NCI-H748 (cell line): ENCODE results near the gene C22orf15.

Experiments used
- DNase-seq: peaks from one replicate; lab custom pipeline; 2025; ENCODE audit not compliant: unreplicated experiment; lab: John Stamatoyannopoulos, UW

The C22orf15 gene

DNA sequence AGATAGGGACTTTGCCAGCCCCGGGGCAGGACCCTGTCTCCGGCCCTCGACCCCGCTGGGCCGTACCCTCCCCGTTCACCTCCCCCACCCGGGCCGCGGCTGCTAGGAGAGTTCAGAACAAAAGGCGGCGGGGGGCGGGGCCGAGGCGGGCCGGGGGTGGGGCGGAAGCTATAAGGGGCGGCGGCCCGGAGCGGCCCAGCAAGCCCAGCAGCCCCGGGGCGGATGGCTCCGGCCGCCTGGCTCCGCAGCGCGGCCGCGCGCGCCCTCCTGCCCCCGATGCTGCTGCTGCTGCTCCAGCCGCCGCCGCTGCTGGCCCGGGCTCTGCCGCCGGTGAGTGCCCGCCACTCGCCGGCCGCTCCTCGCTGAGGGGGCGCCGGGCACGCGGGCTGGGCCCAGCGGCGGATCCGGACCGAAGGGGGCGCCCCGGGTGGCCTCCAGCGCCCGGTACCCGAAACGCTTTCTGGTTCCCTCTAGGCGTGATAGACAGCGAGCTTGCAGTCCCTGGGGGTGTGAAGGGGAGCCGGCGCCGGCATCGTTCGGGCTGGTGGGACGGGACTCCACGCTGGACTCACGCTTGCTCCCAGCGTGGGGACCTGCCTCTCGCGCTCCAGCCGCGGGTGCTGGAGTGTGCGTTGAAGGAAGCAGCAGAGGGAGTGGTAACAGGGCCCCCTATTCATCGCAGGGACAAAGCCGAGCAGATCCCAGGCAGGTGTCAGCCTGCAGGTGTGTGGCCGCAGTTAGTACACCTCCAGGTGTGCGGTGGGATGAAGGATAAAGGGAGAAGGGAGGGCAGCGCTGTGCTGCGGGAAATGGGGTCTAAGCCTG lies 10.1 kb downstream of the C22orf15 start, which contains the start of gene MMP11:
MMP11 (plus strand) TSS at position 201 of the 825 bp plus-strand sequence; CDS start at position 223, 22 bp downstream.
- DNase-seq: peak; percentile 84

DNA sequence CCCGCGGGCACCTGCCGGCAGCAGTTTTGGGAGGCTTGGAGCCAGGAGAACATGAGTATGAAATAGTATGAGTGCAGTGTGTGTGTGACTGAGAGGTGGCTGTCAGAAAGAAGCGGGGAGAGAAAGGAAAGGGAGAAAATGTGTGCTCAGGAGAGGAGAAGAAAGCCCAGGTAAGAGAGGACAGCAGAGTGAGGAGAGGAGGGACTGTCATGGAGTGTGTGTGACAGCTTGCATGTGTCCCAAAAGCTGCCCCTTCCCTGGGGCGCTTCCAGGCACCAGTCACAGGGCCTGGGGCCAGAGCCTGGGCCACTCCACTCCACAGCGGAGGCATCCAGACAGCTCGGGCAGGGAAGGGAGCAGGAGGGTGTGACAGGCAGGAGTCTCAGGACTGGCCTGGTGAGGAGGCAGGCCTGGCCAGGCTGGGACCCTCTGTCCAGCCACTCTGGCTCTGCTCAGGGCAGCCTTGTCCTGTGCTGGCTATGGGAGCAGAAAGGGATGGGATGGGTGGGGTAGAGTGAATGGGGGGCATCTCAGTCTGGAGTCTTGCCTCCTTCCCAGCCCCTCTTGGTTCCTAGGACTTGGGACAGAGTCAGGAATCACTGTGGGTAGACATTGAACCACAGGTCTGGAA lies 10.8 kb downstream of the C22orf15 start:
- DNase-seq: no peak

DNA sequence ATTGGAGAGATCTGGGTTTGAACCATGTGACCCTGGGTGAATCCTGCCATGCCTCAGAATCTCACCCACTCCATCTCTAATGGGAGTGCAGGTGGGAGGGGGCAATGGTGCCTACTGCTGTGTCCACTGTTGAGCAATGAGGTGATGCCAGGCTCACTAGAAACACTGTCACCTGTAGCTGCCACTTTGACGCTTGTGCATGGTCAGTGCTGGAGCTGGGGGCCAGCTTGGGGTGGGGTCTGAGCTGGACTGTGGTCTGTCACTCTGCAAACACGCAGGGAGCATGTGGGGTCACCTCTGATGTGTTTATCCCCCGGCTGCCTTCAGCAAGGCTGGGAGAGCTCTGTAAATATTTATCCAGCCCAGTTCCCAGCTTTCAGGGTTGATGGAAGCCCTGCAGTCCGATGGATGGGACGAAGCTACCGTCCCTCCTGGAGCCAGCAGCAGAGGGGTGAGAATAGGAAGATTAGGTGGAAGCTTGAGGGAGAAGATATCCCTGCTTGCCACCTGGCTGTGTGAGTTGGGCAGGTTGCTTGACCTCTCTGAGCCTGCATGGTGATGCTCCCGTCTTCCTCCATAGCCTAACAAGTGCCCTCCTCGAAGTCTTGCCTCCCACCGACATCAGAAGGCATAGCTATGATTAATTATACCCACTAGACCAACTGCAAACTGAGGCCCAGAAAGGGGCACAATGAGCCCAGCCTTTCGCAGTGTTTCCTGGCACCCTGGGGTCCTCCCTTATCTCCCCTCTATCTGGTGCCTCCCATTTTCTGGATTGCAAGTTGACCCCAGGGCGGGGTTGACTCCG lies 11.5 kb downstream of the C22orf15 start:
- no peak for DNase-seq

DNA sequence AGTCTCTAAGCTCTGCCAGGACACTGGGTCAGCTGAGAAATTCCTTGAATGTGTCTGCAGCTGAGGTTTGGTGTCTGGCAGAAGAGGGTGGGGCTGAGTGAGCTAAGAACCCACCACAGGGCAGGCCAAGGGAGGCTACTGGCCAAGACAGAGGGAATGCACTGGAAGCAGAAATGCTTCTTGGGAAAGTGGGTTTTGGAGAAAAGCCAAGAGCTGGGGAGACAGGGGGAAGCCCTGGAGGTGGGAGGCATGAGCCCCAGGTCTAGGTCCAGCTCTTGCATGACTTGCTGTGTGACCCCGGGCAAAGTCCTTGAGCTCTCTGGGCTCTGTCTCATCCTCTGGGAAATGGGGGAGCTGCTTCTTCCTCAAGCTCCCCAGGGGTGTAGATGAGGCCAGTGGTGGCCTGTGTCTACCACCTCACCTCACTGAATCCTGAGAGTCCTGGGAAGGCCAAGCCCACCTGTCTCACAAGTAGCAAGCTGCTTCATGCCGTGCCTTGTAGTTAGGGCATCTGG lies 12.2 kb downstream of the C22orf15 start:
- no peak for DNase-seq

DNA sequence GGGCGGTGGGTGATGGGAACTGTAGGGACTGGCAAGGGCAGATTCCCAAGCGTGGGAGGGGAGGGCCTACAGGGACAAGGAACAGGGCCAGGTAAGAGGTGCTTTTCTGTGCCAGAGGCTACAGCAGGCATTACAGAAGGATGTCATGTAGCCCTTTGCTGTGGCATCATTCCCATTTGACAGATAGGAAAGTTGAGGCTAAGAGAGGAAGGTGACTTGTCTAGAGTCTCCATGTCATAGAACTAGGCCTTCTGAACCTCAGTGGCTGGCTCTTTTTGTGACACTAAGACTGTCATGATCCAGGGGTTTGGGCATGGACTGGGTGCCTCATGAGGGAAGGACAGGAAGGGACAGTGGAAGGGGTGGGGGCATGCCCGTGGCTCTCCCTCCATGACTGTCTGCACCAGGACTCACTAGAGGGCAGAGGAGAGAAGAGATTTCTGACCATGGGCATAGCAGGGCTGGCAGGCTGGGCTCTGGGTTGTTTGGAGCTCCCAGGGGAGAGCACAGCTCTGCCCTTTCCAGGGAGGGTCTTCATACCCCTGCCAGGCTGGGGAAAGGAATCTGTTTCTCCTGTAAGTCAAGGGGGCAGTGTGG lies 13.1 kb downstream of the C22orf15 start:
- no peak for DNase-seq

DNA sequence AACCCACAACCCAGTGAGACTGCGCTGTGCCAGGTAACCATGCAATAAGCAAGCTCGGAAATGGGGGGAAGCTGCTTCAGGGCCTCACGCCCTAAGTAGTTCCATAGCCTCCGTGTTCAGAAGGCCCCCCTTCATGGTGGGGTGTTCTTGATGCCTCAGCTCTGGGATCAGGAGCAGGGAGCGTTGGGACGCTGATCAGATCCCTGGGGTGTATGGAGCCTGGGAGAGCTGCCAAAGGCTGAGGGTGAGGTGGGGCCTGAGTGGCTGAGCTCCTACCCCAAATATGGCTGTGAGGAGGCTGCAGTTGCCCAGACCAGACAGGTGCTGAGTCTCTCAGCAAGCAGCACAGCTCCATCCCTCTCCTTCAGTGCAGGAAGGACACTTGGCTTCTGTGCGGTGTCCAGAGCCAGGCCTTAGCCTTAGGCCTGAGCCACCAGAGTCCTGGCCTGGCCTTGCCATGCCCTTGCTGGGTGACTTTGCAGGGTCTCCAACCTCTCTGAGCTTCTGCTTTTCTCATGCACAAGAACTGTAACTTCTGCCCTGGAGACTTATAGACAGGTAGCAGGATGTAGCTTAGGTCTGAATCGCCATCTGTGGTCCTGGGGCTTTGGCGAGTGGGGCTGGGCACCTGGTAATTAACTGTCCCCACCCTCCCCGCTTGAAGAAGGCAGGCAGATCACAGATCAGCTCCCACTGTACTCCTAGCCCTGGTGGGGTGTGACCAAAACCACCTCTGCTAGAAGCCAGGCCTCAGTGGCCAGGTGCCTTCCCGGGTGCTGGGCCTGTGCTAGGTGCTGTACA lies 15.2 kb downstream of the C22orf15 start:
- no peak for DNase-seq

DNA sequence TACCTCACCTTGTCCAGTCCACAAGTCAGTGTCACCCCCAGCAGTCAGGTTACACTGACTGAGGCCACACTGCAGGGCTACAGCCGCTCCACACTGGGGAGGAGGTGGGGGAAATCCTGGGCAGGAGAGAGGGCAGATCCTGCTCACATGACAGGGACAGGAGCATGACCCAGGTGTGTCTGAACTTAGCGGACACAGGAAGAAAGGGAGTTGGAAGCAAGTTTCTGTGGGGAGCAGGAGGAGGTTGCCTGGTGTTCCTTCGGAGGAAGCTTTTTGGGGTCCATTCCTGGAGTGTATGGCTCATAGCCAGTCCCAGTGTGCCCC lies 15.7 kb downstream of the C22orf15 start:
- no peak for DNase-seq

DNA sequence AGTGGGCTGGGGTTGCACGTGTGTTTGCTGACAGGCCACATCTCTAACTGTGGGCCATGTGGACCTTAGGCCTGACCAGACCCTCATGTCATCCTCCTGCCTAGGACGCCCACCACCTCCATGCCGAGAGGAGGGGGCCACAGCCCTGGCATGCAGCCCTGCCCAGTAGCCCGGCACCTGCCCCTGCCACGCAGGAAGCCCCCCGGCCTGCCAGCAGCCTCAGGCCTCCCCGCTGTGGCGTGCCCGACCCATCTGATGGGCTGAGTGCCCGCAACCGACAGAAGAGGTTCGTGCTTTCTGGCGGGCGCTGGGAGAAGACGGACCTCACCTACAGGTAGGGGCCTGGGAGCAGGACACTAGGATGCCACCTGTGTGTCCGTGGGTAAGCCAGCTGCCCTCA lies 16.3 kb downstream of the C22orf15 start:
- DNase-seq: no peak

DNA sequence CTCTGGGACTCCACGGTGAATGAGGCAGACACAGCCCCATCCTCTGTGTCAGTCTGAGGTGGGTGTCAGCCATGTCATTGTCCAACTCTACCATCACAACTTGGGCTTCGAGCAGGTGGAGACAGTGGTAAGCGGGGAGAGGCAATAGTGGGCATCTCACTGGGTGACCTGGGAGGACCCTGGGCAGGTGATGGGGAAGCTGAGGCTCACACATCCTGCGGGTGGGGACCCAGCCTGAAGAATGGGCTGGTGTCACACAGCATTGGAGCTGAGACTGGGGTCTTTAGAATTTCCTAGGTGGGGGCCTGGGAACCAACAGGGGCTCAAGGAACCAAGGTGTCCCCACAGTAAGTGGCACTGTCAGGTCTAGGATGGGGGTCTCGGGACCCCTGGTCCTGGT lies 16.9 kb downstream of the C22orf15 start:
- no peak for DNase-seq

DNA sequence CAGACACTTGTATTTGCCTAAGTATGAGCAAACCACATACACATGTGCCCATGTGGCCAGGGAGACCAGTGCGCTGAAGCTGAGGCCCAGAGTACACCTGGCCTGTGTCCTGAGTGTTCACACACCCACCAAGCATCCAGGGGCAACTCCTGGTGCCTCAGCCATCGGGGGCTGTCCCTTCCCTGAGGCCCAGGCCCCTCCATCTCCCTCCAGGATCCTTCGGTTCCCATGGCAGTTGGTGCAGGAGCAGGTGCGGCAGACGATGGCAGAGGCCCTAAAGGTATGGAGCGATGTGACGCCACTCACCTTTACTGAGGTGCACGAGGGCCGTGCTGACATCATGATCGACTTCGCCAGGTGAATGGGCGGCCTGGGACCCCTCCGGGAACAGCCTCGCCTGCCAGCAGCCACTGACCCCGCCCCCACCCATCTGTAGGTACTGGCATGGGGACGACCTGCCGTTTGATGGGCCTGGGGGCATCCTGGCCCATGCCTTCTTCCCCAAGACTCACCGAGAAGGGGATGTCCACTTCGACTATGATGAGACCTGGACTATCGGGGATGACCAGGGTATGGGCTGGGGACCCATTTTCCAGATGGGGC lies 17.5 kb downstream of the C22orf15 start:
- DNase-seq: no peak

DNA sequence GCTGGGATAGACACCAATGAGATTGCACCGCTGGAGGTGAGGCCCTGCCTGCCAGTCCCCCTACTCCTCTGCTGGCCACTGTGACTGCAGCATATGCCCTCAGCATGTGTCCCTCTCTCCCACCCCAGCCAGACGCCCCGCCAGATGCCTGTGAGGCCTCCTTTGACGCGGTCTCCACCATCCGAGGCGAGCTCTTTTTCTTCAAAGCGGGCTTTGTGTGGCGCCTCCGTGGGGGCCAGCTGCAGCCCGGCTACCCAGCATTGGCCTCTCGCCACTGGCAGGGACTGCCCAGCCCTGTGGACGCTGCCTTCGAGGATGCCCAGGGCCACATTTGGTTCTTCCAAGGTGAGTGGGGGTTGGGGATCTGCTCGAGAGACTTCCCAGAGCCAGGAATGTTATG lies 18.3 kb downstream of the C22orf15 start:
- DNase-seq: no peak

DNA sequence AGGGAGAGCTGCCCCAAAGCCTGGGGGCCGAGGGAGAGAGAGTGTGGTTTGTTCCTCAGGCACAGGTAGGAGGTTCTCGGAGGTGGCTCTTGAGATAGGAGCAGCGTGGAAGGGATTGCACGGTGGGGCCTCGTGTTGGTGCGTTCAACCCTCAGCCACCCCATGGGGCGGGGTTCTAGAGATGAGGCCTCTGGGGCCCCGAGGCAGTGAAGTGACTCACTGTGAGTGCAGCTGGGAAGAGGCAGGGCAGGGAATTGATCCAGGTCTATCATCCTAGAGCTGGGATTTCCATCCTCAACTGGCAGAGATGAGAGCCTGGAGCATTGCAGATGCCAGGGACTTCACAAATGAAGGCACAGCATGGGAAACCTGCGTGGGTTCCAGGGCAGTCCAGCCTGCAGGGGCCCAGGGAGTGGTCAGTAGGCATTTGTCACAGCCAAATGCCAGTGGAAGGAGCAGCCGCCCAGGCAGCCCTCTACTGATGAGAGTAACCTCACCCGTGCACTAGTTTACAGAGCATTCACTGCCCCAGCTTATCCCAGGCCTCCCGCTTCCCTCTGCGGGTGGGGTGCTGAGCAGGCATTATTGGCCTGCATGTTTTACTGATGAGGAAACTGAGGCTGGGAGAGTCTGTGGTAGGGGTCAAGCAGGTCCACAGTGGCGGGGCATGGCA lies 18.9 kb downstream of the C22orf15 start:
- DNase-seq: no peak

DNA sequence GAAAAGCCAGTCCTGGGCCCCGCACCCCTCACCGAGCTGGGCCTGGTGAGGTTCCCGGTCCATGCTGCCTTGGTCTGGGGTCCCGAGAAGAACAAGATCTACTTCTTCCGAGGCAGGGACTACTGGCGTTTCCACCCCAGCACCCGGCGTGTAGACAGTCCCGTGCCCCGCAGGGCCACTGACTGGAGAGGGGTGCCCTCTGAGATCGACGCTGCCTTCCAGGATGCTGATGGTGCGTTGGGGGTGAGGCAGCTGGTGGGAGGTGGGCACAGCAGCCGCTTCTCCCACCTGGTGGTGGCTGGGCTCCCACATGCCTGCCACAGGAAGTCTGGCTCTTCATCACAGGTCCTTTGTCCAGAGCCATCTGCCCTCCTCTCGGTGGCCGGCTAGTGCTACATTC lies 19.5 kb downstream of the C22orf15 start:
- DNase-seq: no peak

DNA sequence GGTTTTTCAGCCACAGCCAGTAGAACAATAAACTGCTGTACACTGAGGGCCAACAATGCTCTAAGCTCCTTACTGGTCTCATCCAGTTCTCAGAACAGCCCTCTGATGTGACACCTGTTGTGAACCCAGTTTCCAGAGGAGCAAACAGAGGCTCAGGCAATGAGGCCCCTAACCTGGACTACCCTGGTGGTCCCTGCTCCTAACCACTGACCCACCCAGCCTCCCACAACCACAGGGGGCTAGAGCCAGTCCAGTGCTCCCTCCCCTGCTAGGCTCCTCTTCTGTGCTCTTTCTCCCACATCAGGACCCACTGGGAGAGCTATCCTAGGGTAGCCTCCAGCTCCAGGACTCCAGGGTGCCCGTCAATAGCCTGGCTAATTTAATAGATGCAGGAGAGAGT lies 19.9 kb downstream of the C22orf15 start:
- no peak for DNase-seq

DNA sequence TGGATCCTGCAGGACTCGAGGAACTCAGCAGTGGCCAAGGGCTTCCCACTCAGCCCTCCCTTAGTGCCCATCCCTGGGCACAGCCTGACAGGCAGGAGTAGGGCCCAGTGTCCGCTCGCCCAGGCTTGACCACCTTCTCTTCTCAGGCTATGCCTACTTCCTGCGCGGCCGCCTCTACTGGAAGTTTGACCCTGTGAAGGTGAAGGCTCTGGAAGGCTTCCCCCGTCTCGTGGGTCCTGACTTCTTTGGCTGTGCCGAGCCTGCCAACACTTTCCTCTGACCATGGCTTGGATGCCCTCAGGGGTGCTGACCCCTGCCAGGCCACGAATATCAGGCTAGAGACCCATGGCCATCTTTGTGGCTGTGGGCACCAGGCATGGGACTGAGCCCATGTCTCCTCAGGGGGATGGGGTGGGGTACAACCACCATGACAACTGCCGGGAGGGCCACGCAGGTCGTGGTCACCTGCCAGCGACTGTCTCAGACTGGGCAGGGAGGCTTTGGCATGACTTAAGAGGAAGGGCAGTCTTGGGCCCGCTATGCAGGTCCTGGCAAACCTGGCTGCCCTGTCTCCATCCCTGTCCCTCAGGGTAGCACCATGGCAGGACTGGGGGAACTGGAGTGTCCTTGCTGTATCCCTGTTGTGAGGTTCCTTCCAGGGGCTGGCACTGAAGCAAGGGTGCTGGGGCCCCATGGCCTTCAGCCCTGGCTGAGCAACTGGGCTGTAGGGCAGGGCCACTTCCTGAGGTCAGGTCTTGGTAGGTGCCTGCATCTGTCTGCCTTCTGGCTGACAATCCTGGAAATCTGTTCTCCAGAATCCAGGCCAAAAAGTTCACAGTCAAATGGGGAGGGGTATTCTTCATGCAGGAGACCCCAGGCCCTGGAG lies 20.7 kb downstream of the C22orf15 start:
- no peak for DNase-seq

DNA sequence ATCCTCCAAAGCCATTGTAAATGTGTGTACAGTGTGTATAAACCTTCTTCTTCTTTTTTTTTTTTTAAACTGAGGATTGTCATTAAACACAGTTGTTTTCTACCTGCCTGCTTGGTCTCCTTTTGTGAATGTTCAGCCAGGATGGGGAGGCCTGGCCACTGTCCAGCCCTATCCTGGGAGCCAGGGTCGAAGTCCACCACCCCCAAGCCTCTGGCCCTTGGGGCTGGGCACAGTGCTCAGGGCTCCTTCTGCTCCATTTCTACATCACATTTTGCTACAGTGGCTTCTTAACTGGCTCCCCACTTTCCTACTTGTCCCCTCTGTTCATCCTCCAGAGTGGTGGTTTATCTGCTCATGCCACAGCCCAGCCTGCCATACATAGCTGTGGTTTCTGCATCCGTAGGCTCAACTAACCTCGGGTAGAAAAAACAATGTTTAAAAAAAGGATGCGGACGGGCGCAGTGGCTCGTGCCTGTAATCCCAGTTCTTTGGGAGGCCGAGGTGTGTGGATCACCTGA lies 21.5 kb downstream of the C22orf15 start:
- DNase-seq: no peak

DNA sequence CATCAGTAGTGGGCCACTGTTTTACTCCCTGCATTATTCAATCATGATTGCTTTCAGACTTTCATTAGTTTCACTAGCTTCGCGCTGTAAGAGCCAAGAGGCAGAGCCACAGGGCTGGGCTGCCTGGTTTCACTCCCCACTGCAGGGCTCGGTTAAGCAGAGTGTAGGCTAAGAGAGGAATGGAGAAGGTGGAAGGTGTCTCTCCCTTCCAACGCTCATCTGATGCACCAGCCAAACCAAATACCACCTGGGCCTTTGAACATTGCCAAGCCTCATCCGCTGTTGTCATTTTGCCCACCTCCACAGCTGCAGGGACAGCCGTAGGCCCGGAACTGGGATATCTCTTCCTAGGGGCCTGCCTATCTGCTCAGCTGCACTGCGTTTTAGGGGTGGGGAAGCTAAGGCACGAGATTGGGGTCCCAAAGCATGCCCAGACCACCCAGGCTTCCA lies 23.5 kb downstream of the C22orf15 start:
- no peak for DNase-seq
